K562 (cell line): ENCODE data around the gene CMIP. TPM values are rescaled to one million over a fixed set of nuclear protein-coding genes. Genes with fewer than 3 reads are reported as not detected.

Experiments used
- AFF1 ChIP-seq, 2 experiments: fragments of 450-650 bp; IDR thresholded peaks; 2 replicates each; pipeline ENCODE4 v1.6.1; 2018; ENCODE audit warnings: mild to moderate bottlenecking in 2 of 2, low read depth in 1 of 2; ENCODE audit not compliant: partially characterized antibody in 2 of 2
- EGR1 ChIP-seq: fragments of 450-650 bp; conservative IDR thresholded peaks from 2 replicates; pipeline ENCODE4 v1.6.1; 2017; ENCODE audit warnings: mild to moderate bottlenecking
- ETV6 ChIP-seq, 3 experiments: fragments of 150-350 bp in 1 of 3; sonication (generic) in 1 of 3; formaldehyde crosslinking in 1 of 3; IDR thresholded peaks; 2 replicates each; pipeline versions ENCODE4 v1.6.1 to v1.8.0; 2014 to 2022; ENCODE audit warnings: borderline replicate concordance in 2 of 3, low read depth in 2 of 3, antibody characterized with exemption in 1 of 3, low read length in 1 of 3, mild to moderate bottlenecking in 1 of 3, missing genetic modification reagents in 1 of 3
- JUNB ChIP-seq: fragments of 450-650 bp; formaldehyde crosslinking; conservative IDR thresholded peaks from 2 replicates; pipeline ENCODE4 v1.4.0; 2020; ENCODE audit warnings: mild to moderate bottlenecking
- LARP7 ChIP-seq: fragments of 450-650 bp; IDR thresholded peaks from 2 replicates; pipeline ENCODE4 v1.6.1; 2016
- NCOR1 ChIP-seq: fragments of 450-650 bp; IDR thresholded peaks from 2 replicates; pipeline ENCODE4 v1.6.1; 2016; ENCODE audit warnings: mild to moderate bottlenecking, moderate library complexity
- SRSF7 ChIP-seq: fragments of 200-400 bp; formaldehyde crosslinking; optimal IDR thresholded peaks from 2 replicates; pipeline ENCODE3; 2017; ENCODE audit warnings: mild to moderate bottlenecking, low read depth, low read length
- ZC3H11A ChIP-seq: IDR thresholded peaks from 2 replicates; pipeline ENCODE4 v1.6.1; 2012; ENCODE audit warnings: low read depth, low read length, improper control_type of control experiment
- ZNF589 ChIP-seq: fragments of 200-800 bp; sonication (Bioruptor generic); IDR thresholded peaks from 2 replicates; pipeline ENCODE4 v1.6.1; 2016; ENCODE audit warnings: low read depth, missing genetic modification characterization, missing compliant biosample characterization
- ZSCAN29 ChIP-seq: fragments of 450-650 bp; IDR thresholded peaks from 2 replicates; pipeline ENCODE4 v1.6.1; 2017
- polyA plus RNA-seq, 8 experiments: library from polyadenylated mRNA; depleted of rRNA in 4 of 8; stranded (reverse) in 5 of 8; unstranded in 3 of 8; fragments of >200 nt; fragmentation: Nextera tagmentation in 2 of 8; fragmentation: Illumina TruSeq in 1 of 8; extraction: Ambion mirVana in 2 of 8; extraction: Trizol in 1 of 8; gene quantifications; 2 replicates each; pipeline versions ENCODE4 v1.2.1 to v1.2.3, GENCODE V29; 2011 to 2014; ENCODE audit warnings: inconsistent platforms in 1 of 8, missing spikeins in 1 of 8
- total RNA-seq, 7 experiments: library from RNA; depleted of rRNA in 6 of 7; stranded (reverse); fragments of >200 nt in 6 of 7; fragmentation: Illumina TruSeq in 2 of 7; extraction: Trizol in 2 of 7; gene quantifications; 2 replicates each; pipeline versions ENCODE4 v1.2.1 to v1.2.3, GENCODE V29; 2011 to 2021; ENCODE audit warnings: low replicate concordance in 1 of 7
- TF ChIP-seq, protein P1 (sequence below): fragments of 450-650 bp; formaldehyde crosslinking; IDR thresholded peaks from 2 replicates; pipeline ENCODE4 v1.4.0; 2020; ENCODE audit warnings: mild to moderate bottlenecking, mixed read lengths
- TF ChIP-seq, protein P2 (sequence below), 2 experiments: fragments of 450-650 bp; IDR thresholded peaks; 2 replicates each; pipeline ENCODE4 v1.6.1; 2016; ENCODE audit warnings: mild to moderate bottlenecking in 2 of 2, borderline replicate concordance in 1 of 2, low read depth in 1 of 2, moderate library complexity in 1 of 2

Gene CMIP
- total and polyA plus RNA-seq, 9 of the 15 experiments (the other 6 are each of a cell fraction or from before 2014, with no cell fraction given): 0.94 to 82.5 (median 10.3) TPM

DNA sequence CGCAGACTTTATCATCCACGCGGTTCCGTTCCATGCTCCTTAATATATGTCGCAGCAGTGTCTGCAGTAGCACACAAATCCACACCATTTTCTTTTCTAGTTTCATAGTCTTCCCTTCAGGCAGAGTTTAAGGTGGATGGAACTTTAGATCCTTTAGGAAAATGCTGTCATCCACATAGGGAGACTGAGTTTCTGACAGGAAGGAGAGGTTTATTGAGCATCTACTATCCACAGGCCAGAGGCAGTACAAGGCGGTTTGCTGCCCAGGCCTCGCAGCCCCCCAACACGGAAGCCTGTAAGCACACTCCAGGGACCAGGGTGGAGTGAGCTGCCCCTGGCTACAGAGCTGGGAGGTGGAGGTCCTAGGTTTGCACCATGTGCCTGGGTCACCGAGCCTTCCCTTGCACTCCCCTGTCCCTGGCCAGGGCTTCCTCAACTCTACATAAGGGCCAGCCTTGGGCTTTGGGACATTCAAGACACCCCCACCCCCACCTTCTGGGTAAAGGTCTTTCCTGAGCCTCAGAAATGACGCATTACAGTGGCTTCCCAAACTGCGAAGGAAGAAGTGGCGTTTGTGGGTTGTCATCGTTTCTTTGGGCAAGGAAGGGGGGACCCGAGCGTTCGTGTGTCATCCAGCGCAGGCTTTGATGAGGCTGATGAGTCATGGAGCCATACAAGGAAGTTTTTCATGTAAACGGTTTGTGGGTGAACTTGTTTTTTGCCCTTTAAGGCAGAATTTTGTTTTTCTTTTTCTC, 188.0 kb downstream of the CMIP start (continued):
- peak in 1 of 2 experiments; percentile 34 for TF ChIP-seq AFF1 (IDR thresholded peaks at IDR 0.05; ENCODE audit: low read depth in 1 of 2, partially characterized antibody in 2 of 2)
- peak; percentile 25; the same call in 1 of the 2 replicates for TF ChIP-seq EGR1
- TF ChIP-seq SRSF7: no peak
- TF ChIP-seq NCOR1: 0 out of 2 replicates have a peak, but pooled peaks have one; percentile 9
- no peak for TF ChIP-seq ZC3H11A
- TF ChIP-seq ZSCAN29: no peak
- no peak for TF ChIP-seq LARP7
- peak; percentile 67; the same call in 1 of the 2 replicates for TF ChIP-seq JUNB (CRISPR knock-in tag)
- TF ChIP-seq, protein P1, sequence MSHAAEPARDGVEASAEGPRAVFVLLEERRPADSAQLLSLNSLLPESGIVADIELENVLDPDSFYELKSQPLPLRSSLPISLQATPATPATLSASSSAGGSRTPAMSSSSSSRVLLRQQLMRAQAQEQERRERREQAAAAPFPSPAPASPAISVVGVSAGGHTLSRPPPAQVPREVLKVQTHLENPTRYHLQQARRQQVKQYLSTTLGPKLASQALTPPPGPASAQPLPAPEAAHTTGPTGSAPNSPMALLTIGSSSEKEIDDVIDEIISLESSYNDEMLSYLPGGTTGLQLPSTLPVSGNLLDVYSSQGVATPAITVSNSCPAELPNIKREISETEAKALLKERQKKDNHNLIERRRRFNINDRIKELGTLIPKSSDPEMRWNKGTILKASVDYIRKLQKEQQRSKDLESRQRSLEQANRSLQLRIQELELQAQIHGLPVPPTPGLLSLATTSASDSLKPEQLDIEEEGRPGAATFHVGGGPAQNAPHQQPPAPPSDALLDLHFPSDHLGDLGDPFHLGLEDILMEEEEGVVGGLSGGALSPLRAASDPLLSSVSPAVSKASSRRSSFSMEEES (CRISPR knock-in tag): no peak
- peak; percentile 89 for TF ChIP-seq ZNF589 (CRISPR knock-in tag)
- TF ChIP-seq ETV6 (IDR thresholded peaks at IDR 0.05; ENCODE audit: borderline replicate concordance in 1 of 2, low read depth in 2 of 2, low read length in 1 of 2): no peak
- no peak for TF ChIP-seq ETV6 (CRISPR knock-in tag; IDR thresholded peaks at IDR 0.05; ENCODE audit: borderline replicate concordance)
- TF ChIP-seq, protein P2, sequence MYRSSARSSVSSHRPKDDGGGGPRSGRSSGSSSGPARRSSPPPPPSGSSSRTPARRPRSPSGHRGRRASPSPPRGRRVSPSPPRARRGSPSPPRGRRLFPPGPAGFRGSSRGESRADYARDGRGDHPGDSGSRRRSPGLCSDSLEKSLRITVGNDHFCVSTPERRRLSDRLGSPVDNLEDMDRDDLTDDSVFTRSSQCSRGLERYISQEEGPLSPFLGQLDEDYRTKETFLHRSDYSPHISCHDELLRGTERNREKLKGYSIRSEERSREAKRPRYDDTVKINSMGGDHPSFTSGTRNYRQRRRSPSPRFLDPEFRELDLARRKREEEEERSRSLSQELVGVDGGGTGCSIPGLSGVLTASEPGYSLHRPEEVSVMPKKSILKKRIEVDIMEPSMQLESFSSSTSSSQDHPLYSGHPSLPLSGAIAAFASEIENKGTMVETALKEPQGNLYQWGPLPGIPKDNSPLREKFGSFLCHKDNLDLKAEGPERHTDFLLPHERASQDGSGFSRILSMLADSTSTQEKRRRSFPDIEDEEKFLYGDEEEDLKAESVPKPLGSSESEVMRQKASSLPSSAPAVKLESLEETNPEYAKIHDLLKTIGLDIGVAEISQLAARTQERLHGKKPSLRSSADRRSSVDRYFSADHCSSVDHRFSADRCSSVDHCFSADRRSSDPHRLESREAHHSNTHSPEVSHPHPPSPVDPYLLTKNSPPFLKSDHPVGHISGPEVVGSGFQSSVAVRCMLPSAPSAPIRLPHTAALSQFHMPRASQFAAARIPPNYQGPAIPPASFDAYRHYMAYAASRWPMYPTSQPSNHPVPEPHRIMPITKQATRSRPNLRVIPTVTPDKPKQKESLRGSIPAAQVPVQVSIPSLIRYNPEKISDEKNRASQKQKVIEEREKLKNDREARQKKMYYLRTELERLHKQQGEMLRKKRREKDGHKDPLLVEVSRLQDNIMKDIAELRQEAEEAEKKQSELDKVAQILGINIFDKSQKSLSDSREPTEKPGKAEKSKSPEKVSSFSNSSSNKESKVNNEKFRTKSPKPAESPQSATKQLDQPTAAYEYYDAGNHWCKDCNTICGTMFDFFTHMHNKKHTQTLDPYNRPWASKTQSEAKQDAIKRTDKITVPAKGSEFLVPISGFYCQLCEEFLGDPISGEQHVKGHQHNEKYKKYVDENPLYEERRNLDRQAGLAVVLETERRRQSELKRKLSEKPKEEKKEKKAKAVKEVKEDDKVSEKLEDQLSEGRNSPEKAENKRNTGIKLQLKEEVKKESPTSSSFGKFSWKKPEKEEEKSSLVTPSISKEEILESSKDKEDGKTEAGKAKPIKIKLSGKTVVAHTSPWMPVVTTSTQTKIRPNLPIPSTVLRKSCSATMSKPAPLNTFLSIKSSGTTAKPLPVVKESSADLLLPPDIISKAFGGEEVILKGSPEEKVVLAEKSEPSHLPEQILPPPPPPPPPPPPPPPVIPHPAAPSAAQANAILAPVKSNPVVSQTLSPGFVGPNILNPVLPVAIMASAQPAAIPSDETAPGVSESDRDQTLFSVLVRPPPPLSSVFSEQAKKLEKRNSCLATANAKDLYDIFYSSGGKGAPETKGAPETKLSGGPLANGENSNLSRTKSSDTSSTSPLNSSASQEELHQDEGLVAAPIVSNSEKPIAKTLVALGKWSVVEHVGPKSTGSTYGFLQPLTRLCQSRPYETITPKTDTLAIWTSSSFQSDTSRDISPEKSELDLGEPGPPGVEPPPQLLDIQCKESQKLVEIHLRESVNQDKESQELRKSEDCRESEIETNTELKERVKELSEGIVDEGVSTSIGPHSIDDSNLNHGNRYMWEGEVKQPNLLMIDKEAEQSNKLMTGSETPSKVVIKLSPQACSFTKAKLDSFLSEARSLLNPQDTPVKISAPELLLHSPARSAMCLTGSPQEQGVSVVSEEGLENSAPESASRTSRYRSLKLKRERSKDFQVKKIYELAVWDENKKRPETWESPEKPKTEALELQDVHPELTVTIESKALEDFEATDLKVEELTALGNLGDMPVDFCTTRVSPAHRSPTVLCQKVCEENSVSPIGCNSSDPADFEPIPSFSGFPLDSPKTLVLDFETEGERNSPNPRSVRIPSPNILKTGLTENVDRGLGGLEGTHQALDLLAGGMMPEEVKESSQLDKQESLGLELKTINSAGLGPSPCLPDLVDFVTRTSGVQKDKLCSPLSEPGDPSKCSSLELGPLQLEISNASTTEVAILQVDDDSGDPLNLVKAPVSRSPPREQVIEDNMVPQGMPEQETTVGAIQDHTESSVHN (IDR thresholded peaks at IDR 0.05; ENCODE audit: borderline replicate concordance in 1 of 2, low read depth in 1 of 2): peak in 1 of 2 experiments; percentile 47; a peak in 1 of 4 replicates
